Measurements from ENCODE around the gene FRMD4A. TPM values are rescaled to one million over a fixed set of nuclear protein-coding genes. Genes with fewer than 3 reads are reported as not detected.

Gene FRMD4A
- total RNA-seq, 5 donors from 2014 or later (not counting 1 experiment from before 2014, with no cell fraction given) = 1.3 to 1.8 (median 1.4) TPM

DNA sequence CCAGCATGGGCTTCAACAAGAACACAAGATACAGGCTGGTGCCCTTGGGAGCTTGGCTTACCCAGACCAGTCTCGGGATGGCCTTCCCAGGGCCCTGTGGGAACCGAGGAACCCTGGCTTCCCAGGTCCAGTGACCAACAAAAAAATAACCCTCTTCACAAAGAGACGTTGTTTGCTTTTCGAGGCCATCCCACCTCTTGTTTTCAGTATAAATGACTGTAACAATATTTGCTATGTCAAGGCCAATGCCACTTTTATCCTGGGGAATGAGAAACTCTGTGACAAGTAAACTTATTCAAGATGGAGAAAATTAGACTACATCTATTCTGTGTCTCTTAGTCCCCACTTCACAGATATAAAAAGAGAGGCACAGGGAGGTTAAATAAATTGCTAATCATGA is 605.1 kb downstream of the FRMD4A start:
- Mint-ChIP-seq H3K27me3 (peaks cover 0 to 2% of the 10 kb centered on the region in 2 donors), H3K27ac (no peak overlapping the region), H3K9me3 (peaks cover 0 to 3% (median 1%) of the 10 kb centered on the region in 3 donors), H3K36me3 (no peaks in the 10 kb centered on the region), H3K4me3 (no peak overlapping the region), H3K4me1 (no peaks in the 10 kb centered on the region)
- Histone ChIP-seq H3K27ac (ENCODE audit: low read length) (no peak overlapping the region), H3K9me3 (no peaks in the 10 kb centered on the region), H3K4me3 (ENCODE audit: control insufficient read depth in 1 of 2, extremely low read depth in 1 of 2, low read length in 1 of 2) (no peak overlapping the region), H3K27me3 (replicated peaks in 1 of 2; ENCODE audit: control insufficient read depth in 2 of 2, extremely low read depth in 1 of 2, insufficient read depth in 2 of 2, low read length in 1 of 2) (no peaks in the 10 kb centered on the region), H3K36me3 (ENCODE audit: control insufficient read depth in 2 of 2, extremely low read depth in 1 of 2, insufficient read depth in 1 of 2, low read length in 1 of 2) (no peaks in the 10 kb centered on the region), H3K4me1 (ENCODE audit: control insufficient read depth in 1 of 2, extremely low read depth in 1 of 2, insufficient read depth in 2 of 2, low read length in 2 of 2) (no peaks in the 10 kb centered on the region)
- 80% methylated on average over 1 of the region's 4 CpGs for WGBS (ENCODE audit: insufficient coverage)
- ChIA-PET CTCF (no interaction called here), POLR2A (no interaction called here)
- ATAC-seq (replicated peaks in 1 of 4) = no peak
- no peak for DNase-seq

- Mint-ChIP-seq H3K27ac (no peak overlapping the region), H3K27me3 (peaks cover 0 to 5% of the 10 kb centered on the region in 2 donors), H3K9me3 (peaks cover 0 to 5% (median 5%) of the 10 kb centered on the region in 3 donors), H3K4me3 (no peak overlapping the region), H3K36me3 (no peaks in the 10 kb centered on the region), H3K4me1 (no peaks in the 10 kb centered on the region)
- 94% methylated on average over 3 of the region's 10 CpGs for WGBS (ENCODE audit: insufficient coverage)
- Histone ChIP-seq H3K27me3 (replicated peaks in 1 of 2; ENCODE audit: control insufficient read depth in 2 of 2, extremely low read depth in 1 of 2, insufficient read depth in 2 of 2, low read length in 1 of 2) (no peaks in the 10 kb centered on the region), H3K27ac (ENCODE audit: low read length) (no peak overlapping the region), H3K9me3 (no peaks in the 10 kb centered on the region), H3K4me3 (ENCODE audit: control insufficient read depth in 1 of 2, extremely low read depth in 1 of 2, low read length in 1 of 2) (no peak overlapping the region), H3K36me3 (ENCODE audit: control insufficient read depth in 2 of 2, extremely low read depth in 1 of 2, insufficient read depth in 1 of 2, low read length in 1 of 2) (no peaks in the 10 kb centered on the region), H3K4me1 (ENCODE audit: control insufficient read depth in 1 of 2, extremely low read depth in 1 of 2, insufficient read depth in 2 of 2, low read length in 2 of 2) (no peaks in the 10 kb centered on the region)
- no peak for DNase-seq
- ChIA-PET CTCF (no interaction called here), POLR2A (no interaction called here)
- no peak for ATAC-seq (replicated peaks in 1 of 4)
These were observed 606.2 kb downstream of the FRMD4A start for GRCh38 chr10:13724484-13724883.

DNA sequence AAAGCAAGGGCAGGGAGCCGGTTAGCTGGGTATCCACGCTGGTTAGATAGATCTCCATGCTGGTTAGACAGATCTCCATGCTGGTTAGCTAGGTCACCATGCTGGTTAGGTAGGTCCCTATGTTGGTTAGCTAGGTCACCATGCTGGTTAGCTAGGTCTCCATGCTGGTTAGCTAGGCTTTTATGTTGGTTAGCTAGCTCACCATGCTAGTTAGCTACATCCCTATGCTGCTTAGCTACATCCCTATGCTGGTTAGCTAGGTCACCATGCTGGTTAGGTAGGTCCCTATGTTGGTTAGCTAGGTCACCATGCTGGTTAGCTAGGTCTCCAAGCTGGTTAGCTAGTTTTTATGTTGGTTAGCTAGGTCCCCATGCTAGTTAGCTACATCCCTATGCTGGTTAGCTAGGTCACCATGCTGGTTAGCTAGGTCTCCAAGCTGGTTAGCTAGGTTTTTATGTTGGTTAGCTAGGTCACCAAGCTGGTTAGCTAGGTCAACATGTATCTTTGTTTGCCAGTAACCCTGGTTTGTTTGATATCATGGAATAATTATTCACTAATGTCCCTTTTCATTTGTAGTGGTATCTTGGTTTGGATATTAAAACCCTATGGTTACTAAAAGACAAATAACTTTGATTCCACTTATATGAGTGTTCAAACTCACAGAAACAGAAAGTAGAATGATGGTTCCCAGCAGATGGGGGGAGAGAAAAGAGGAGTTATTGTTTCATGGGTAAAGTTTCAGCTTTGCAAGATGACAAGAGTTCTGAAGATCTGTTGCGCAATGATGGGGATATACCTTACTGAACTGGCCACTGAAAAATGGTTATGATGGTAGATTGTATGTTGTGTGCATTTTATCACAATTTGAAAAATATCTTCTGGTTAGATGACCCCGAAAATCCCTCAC is 607.7 kb downstream of the FRMD4A start:
- Histone ChIP-seq H3K9me3 (no peaks in the 10 kb centered on the region), H3K36me3 (ENCODE audit: control insufficient read depth in 2 of 2, extremely low read depth in 1 of 2, insufficient read depth in 1 of 2, low read length in 1 of 2) (no peaks in the 10 kb centered on the region), H3K4me1 (ENCODE audit: control insufficient read depth in 1 of 2, extremely low read depth in 1 of 2, insufficient read depth in 2 of 2, low read length in 2 of 2) (peaks cover 0 to 11% of the 10 kb centered on the region in 2 experiments), H3K4me3 (ENCODE audit: control insufficient read depth in 1 of 2, extremely low read depth in 1 of 2, low read length in 1 of 2) (no peak overlapping the region), H3K27me3 (replicated peaks in 1 of 2; ENCODE audit: control insufficient read depth in 2 of 2, extremely low read depth in 1 of 2, insufficient read depth in 2 of 2, low read length in 1 of 2) (peaks cover 0 to 11% of the 10 kb centered on the region in 2 experiments), H3K27ac (ENCODE audit: low read length) (no peak overlapping the region)
- CTCF ChIA-PET = interaction anchor here in 1 of 2 donors (0.6 kb wide), 1 partner anchor 150 kb away, joined by 3 read pairs; no protein-coding TSS in a partner anchor
- Mint-ChIP-seq H3K27me3 (peaks cover 0 to 10% of the 10 kb centered on the region in 2 donors), H3K4me1 (peaks cover 11% of the 10 kb centered on the region in 3 donors), H3K9me3 (peaks cover 0 to 5% (median 5%) of the 10 kb centered on the region in 3 donors), H3K36me3 (no peaks in the 10 kb centered on the region), H3K4me3 (no peak overlapping the region), H3K27ac (no peak overlapping the region)
- POLR2A ChIA-PET = interaction anchor here in 1 of 2 donors (0.7 kb wide), 1 partner anchor 1940 kb away, joined by 3 read pairs; no protein-coding TSS in a partner anchor
- DNase-seq = no peak
- 100% methylated on average over 2 of the region's 4 CpGs for WGBS (ENCODE audit: insufficient coverage)
- no peak for ATAC-seq (replicated peaks in 1 of 4)

DNA sequence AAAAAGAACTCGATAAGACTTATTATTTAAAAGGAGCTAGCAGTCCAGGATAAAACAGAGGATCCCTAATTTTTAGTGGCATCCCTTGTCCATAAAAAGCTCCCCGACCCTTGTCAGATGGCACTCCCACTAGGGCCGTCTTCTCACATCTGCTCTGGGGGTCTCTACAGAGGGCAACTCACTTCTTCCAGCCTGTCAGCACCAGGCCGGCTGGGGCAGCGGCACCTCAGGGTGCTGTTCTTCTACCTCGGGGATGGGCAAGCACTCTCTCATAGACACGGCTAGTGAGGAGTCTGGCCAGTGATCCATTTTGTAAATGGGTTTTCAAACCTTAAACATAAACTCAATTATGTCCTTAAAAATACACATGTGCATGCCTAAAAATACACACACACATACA is 609.2 kb downstream of the FRMD4A start:
- peaks cover 15 to 16% (median 15%) of the 10 kb centered on the region in 3 donors for H3K4me1 Mint-ChIP-seq
- POLR2A ChIA-PET = no interaction called here
- CTCF ChIA-PET = no interaction called here

GRCh38 chr10:13720699-13721098 is 610.0 kb downstream of the FRMD4A start:
- Histone ChIP-seq H3K27me3 (replicated peaks in 1 of 2; ENCODE audit: control insufficient read depth in 2 of 2, extremely low read depth in 1 of 2, insufficient read depth in 2 of 2, low read length in 1 of 2) (peaks cover 0 to 12% of the 10 kb centered on the region in 2 experiments), H3K4me1 (ENCODE audit: control insufficient read depth in 1 of 2, extremely low read depth in 1 of 2, insufficient read depth in 2 of 2, low read length in 2 of 2) (peaks cover 3 to 13% of the 10 kb centered on the region in 2 experiments), H3K4me3 (ENCODE audit: control insufficient read depth in 1 of 2, extremely low read depth in 1 of 2, low read length in 1 of 2) (no peak overlapping the region), H3K27ac (ENCODE audit: low read length) (no peak overlapping the region), H3K36me3 (ENCODE audit: control insufficient read depth in 2 of 2, extremely low read depth in 1 of 2, insufficient read depth in 1 of 2, low read length in 1 of 2) (no peaks in the 10 kb centered on the region), H3K9me3 (no peaks in the 10 kb centered on the region)
- ChIA-PET POLR2A (no interaction called here), CTCF (no interaction called here)
- DNase-seq = no peak
- Mint-ChIP-seq H3K36me3 (no peaks in the 10 kb centered on the region), H3K27me3 (peaks cover 0 to 8% of the 10 kb centered on the region in 2 donors), H3K4me3 (no peak overlapping the region), H3K4me1 (peaks cover 15 to 16% (median 15%) of the 10 kb centered on the region in 3 donors), H3K27ac (no peak overlapping the region), H3K9me3 (peaks cover 0 to 5% (median 5%) of the 10 kb centered on the region in 3 donors)
- WGBS (ENCODE audit: insufficient coverage) = 80% methylated on average over 3 of the region's 4 CpGs
- ATAC-seq (replicated peaks in 1 of 4) = no peak

More for the DNA sequence above, 609.2 kb downstream of the FRMD4A start:
- Mint-ChIP-seq H3K36me3 (no peaks in the 10 kb centered on the region), H3K4me3 (no peak overlapping the region), H3K27me3 (peaks cover 0 to 8% of the 10 kb centered on the region in 2 donors), H3K9me3 (peaks cover 0 to 5% (median 5%) of the 10 kb centered on the region in 3 donors), H3K27ac (no peak overlapping the region)
- DNase-seq = no peak
- H3K9me3 ChIP-seq = no peaks in the 10 kb centered on the region
- H3K27me3 ChIP-seq (replicated peaks in 1 of 2; ENCODE audit: control insufficient read depth in 2 of 2, extremely low read depth in 1 of 2, insufficient read depth in 2 of 2, low read length in 1 of 2) = peaks cover 0 to 12% of the 10 kb centered on the region in 2 experiments
- no peak for ATAC-seq (replicated peaks in 1 of 4)
- H3K4me3 ChIP-seq (ENCODE audit: control insufficient read depth in 1 of 2, extremely low read depth in 1 of 2, low read length in 1 of 2) = no peak overlapping the region
- no peaks in the 10 kb centered on the region for H3K36me3 ChIP-seq (ENCODE audit: control insufficient read depth in 2 of 2, extremely low read depth in 1 of 2, insufficient read depth in 1 of 2, low read length in 1 of 2)
- H3K27ac ChIP-seq (ENCODE audit: low read length) = no peak overlapping the region
- H3K4me1 ChIP-seq (ENCODE audit: control insufficient read depth in 1 of 2, extremely low read depth in 1 of 2, insufficient read depth in 2 of 2, low read length in 2 of 2) = peaks cover 3 to 13% of the 10 kb centered on the region in 2 experiments
- 92% methylated on average over 3 of the region's 7 CpGs for WGBS (ENCODE audit: insufficient coverage)

DNA sequence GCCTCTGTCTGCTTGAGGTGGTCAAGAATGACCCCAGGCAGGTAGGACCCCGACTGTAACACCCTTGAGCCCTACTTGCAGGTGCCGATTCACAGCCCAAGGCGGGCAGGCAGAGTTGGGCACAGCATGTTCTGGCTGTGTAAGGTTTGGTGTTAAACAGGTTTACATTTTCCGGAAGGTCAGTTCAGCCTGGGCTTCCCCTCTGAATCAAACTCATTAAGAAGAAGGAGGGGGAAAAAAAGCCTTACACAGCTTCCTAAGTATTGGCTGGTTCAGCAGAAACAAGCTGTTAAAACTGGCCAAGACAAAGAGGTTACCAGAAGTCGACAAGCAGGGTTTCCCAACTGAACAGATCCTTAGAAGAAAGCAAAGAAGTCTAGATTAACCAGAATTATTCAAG is 611.3 kb downstream of the FRMD4A start:
- peaks cover 0 to 5% (median 5%) of the 10 kb centered on the region in 3 donors for H3K9me3 Mint-ChIP-seq
- H3K36me3 ChIP-seq (ENCODE audit: control insufficient read depth in 2 of 2, extremely low read depth in 1 of 2, insufficient read depth in 1 of 2, low read length in 1 of 2) = no peaks in the 10 kb centered on the region
- H3K4me1 ChIP-seq (ENCODE audit: control insufficient read depth in 1 of 2, extremely low read depth in 1 of 2, insufficient read depth in 2 of 2, low read length in 2 of 2) = peaks cover 3 to 13% of the 10 kb centered on the region in 2 experiments
- DNase-seq = no peak
- no peak overlapping the region for H3K4me3 ChIP-seq (ENCODE audit: control insufficient read depth in 1 of 2, extremely low read depth in 1 of 2, low read length in 1 of 2)
- H3K27me3 ChIP-seq (replicated peaks in 1 of 2; ENCODE audit: control insufficient read depth in 2 of 2, extremely low read depth in 1 of 2, insufficient read depth in 2 of 2, low read length in 1 of 2) = peaks cover 0 to 12% of the 10 kb centered on the region in 2 experiments
- ChIA-PET POLR2A (no interaction called here), CTCF (no interaction called here)
- H3K9me3 ChIP-seq = no peaks in the 10 kb centered on the region
- H3K4me1 Mint-ChIP-seq = peaks cover 15 to 16% (median 15%) of the 10 kb centered on the region in 3 donors
- no peaks in the 10 kb centered on the region for H3K36me3 Mint-ChIP-seq
- peaks cover 0 to 8% of the 10 kb centered on the region in 2 donors for H3K27me3 Mint-ChIP-seq
- no peak overlapping the region for H3K27ac Mint-ChIP-seq
- no peak overlapping the region for H3K4me3 Mint-ChIP-seq
- H3K27ac ChIP-seq (ENCODE audit: low read length) = no peak overlapping the region
- 83% methylated on average over 2 of the region's 5 CpGs for WGBS (ENCODE audit: insufficient coverage)
- ATAC-seq (replicated peaks in 1 of 4) = no peak
